T-helper 2 cell treated with Interferon-gamma antibody and Interleukin-4, amounts not matched to agents 5 μg/mL and 100 μg/mL, for 36 hours (primary cell): Measurements from ENCODE around the gene CHDH.

Experiments used
- DNase-seq: peaks from one replicate; pipeline ENCODE4 v3.0.0; 2021; ENCODE audit warnings: low spot score
- H3K27ac Mint-ChIP-seq: one replicate; pipeline ENCODE4 v1.8.0; 2021; ENCODE audit warnings: mild to moderate bottlenecking, mixed read lengths
- H3K27me3 Mint-ChIP-seq: one replicate; pipeline ENCODE4 v1.8.0; 2021; ENCODE audit warnings: low read depth, mixed read lengths
- H3K36me3 Mint-ChIP-seq: one replicate; pipeline ENCODE4 v1.8.0; 2021; ENCODE audit warnings: low read depth, mixed read lengths
- H3K4me1 Mint-ChIP-seq: one replicate; pipeline ENCODE4 v1.8.0; 2021; ENCODE audit warnings: low read depth, mixed read lengths
- H3K4me3 Mint-ChIP-seq: one replicate; pipeline ENCODE4 v1.8.0; 2022; ENCODE audit warnings: mild to moderate bottlenecking, moderate library complexity, mixed read lengths
- H3K9me3 Mint-ChIP-seq: one replicate; pipeline ENCODE4 v1.8.0; 2021; ENCODE audit warnings: mixed read lengths

Gene CHDH

DNA sequence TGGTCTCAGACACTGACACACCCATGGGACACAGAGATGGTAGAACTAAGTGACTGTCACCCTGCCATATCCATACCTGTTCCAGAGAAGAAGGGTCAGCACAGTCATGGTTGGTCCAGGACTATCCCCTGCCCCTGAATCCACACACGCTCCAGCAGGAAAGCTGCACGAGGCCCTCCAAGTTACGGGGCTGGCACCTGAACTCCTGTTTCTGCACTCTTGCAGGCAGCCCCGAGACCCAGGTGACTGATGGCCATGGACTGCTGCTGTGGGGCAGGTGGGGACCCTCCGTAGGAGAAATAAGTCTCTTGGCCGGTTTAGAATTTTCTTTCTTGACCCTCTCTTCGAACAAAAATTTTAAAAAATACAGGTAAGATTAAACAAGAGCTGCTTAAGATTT lies 30.6 kb downstream of the CHDH start:
- DNase-seq, result no peak
- H3K36me3 Mint-ChIP-seq, result peaks cover 9% of the 10 kb centered on the region
- H3K4me3 Mint-ChIP-seq, result no peak overlapping the region
- H3K4me1 Mint-ChIP-seq, result peaks cover 5% of the 10 kb centered on the region
- H3K27me3 Mint-ChIP-seq, result peaks cover 5% of the 10 kb centered on the region
- no peak overlapping the region for H3K27ac Mint-ChIP-seq
- H3K9me3 Mint-ChIP-seq, result no peaks in the 10 kb centered on the region

DNA sequence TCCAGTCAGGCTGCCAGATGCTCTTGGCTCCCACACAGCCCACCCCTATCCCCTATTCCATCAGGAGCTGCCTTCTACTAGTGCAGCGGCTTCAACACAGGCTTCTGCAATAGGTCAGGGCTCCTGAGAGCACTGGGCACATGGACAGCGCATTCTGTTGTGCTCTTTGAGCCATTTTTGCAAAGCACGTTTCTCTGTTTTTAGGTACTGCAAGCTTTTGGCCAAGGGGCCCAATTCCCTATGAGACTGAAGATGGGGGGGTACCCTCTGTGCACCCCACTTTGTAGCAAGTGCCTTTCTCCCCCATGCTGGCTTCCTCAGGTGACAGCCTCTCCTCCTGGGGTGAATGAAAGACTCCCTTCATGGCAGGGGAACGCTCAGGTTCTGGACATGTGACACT lies 31.2 kb downstream of the CHDH start:
- no peak overlapping the region for H3K27ac Mint-ChIP-seq
- no peaks in the 10 kb centered on the region for H3K9me3 Mint-ChIP-seq
- DNase-seq, result no peak
- H3K4me1 Mint-ChIP-seq, result peaks cover 5% of the 10 kb centered on the region
- no peak overlapping the region for H3K4me3 Mint-ChIP-seq
- peaks cover 5% of the 10 kb centered on the region for H3K27me3 Mint-ChIP-seq
- H3K36me3 Mint-ChIP-seq, result peaks cover 9% of the 10 kb centered on the region

DNA sequence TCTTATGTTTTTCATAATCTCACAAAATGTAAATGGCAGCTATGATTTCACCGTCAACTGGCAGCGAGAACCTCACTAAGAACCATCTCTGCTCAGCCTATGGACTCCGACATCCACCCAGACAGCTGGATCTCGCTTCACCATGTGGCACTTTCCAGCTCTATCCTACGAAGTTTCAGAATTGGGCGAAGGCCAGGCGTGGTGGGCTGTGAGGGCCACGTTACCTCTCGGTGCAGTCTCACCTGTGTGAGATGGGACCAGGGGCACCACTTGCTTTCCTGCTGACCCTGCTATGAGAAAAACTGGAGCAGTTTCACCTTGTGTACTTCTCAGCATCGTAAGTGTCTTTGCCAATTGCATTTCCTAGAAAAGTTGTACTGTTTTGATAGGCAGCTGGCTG lies 32.3 kb downstream of the CHDH start:
- Mint-ChIP-seq H3K4me1 (peaks cover 5% of the 10 kb centered on the region), H3K27me3 (peaks cover 5% of the 10 kb centered on the region), H3K4me3 (no peak overlapping the region), H3K9me3 (no peaks in the 10 kb centered on the region), H3K27ac (no peak overlapping the region), H3K36me3 (peaks cover 7% of the 10 kb centered on the region)
- no peak for DNase-seq

DNA sequence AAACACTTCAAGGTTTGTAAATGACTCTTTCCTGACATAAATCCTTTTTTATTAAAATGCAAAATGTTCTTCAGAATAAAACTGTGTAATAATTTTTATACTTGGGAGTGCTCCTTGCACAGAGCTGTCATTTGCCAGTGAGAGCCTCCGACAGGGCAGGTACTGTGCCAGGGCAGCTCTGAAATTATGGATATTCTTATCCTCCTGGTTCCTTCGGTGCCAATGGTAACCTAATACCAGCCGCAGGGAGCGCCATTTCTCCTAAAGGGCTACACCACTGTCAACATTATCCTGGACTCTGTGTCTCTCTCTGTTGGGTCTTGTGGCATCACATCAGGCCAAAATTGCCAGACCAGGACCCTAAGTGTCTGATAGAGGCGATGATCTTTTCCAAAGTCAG lies 33.0 kb downstream of the CHDH start:
- DNase-seq, result no peak
- Mint-ChIP-seq H3K9me3 (no peaks in the 10 kb centered on the region), H3K4me1 (peaks cover 5% of the 10 kb centered on the region), H3K36me3 (peaks cover 6% of the 10 kb centered on the region), H3K4me3 (no peak overlapping the region), H3K27me3 (peaks cover 5% of the 10 kb centered on the region), H3K27ac (no peak overlapping the region)

DNA sequence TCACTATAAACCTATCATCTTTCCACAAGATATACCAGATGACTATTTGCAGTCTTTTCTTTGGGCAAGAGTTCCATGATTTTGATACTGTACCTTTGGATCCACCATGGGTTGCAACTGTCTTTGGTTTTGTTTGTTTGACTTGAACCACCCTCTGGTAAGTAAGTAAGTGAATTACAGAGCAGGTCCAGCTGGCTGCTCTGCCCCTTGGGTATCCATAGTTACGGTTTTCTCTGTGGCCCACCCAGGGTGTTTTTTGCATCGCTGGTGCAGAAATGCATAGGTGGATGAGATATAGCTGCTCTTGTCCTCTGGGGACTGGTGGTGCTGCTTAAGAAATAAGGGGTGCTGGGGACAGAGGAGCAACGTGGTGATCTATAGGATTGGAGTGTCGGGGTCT lies 33.8 kb downstream of the CHDH start:
- no peak overlapping the region for H3K27ac Mint-ChIP-seq
- DNase-seq, result no peak
- no peaks in the 10 kb centered on the region for H3K9me3 Mint-ChIP-seq
- peaks cover 5% of the 10 kb centered on the region for H3K27me3 Mint-ChIP-seq
- no peak overlapping the region for H3K4me3 Mint-ChIP-seq
- peaks cover 1% of the 10 kb centered on the region for H3K4me1 Mint-ChIP-seq
- peaks cover 3% of the 10 kb centered on the region for H3K36me3 Mint-ChIP-seq

DNA sequence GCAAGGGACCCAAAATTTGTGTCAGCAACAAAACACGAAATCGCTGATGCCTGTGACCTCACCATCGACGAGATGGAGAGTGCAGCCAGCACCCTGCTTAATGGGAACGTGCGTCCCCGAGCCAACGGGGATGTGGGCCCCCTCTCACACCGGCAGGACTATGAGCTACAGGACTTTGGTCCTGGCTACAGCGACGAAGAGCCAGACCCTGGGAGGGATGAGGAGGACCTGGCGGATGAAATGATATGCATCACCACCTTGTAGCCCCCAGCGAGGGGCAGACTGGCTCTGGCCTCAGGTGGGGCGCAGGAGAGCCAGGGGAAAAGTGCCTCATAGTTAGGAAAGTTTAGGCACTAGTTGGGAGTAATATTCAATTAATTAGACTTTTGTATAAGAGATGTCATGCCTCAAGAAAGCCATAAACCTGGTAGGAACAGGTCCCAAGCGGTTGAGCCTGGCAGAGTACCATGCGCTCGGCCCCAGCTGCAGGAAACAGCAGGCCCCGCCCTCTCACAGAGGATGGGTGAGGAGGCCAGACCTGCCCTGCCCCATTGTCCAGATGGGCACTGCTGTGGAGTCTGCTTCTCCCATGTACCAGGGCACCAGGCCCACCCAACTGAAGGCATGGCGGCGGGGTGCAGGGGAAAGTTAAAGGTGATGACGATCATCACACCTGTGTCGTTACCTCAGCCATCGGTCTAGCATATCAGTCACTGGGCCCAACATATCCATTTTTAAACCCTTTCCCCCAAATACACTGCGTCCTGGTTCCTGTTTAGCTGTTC lies 34.9 kb downstream of the CHDH start:
- H3K36me3 Mint-ChIP-seq, result peaks cover 3% of the 10 kb centered on the region
- H3K4me1 Mint-ChIP-seq, result peaks cover 1% of the 10 kb centered on the region
- no peak overlapping the region for H3K27ac Mint-ChIP-seq

DNA sequence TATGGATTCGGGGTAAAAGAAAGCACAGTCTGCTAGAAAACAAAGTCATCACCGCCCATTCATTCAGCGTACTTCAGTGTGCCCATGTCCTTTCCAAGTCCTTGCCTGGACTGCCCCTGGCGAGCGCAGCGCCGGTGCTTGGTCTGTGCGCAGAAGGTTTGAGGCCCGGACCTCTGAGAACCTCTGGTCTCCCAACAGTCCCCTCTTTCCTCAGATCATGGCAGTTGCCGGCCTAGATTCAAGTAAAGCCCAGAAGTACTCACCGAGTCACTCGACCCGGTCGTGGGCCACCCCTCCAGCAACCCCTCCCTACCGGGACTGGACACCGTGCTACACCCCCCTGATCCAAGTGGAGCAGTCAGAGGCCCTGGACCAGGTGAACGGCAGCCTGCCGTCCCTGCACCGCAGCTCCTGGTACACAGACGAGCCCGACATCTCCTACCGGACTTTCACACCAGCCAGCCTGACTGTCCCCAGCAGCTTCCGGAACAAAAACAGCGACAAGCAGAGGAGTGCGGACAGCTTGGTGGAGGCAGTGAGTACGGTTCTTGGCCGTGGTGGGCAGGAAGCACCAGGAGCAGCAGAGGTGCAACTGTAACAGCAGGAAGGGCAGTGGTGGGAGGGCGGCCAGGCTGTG lies 36.3 kb downstream of the CHDH start:
- Mint-ChIP-seq H3K4me1 (no peaks in the 10 kb centered on the region), H3K27me3 (peaks cover 5% of the 10 kb centered on the region), H3K27ac (no peak overlapping the region), H3K4me3 (no peak overlapping the region), H3K9me3 (no peaks in the 10 kb centered on the region), H3K36me3 (no peaks in the 10 kb centered on the region)
- no peak for DNase-seq

More for the DNA sequence above, 34.9 kb downstream of the CHDH start:
- DNase-seq, result no peak
- Mint-ChIP-seq H3K27me3 (peaks cover 5% of the 10 kb centered on the region), H3K9me3 (no peaks in the 10 kb centered on the region), H3K4me3 (no peak overlapping the region)

DNA sequence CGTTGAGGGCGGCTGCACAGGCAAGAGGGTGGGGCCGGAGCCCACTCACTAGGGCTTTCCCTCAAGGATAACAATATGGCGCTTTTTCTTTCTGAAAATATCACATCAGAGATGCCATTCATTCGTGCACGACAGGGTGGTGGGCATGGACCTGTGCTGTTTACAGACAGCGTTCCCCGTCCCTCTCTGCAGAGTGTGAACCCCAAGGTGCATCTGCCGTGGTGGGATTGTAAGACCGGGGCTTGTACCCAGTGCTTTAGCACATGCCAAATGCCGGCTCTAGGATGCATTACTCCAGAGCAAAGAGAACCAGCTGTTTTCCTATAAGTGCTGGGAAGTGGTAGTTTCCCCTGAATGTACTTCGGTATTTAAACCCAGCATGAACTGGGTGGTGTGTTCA lies 37.0 kb downstream of the CHDH start:
- Mint-ChIP-seq H3K27me3 (peaks cover 3% of the 10 kb centered on the region), H3K27ac (no peak overlapping the region), H3K4me3 (no peak overlapping the region), H3K36me3 (no peaks in the 10 kb centered on the region), H3K4me1 (no peaks in the 10 kb centered on the region), H3K9me3 (no peaks in the 10 kb centered on the region)
- no peak for DNase-seq

DNA sequence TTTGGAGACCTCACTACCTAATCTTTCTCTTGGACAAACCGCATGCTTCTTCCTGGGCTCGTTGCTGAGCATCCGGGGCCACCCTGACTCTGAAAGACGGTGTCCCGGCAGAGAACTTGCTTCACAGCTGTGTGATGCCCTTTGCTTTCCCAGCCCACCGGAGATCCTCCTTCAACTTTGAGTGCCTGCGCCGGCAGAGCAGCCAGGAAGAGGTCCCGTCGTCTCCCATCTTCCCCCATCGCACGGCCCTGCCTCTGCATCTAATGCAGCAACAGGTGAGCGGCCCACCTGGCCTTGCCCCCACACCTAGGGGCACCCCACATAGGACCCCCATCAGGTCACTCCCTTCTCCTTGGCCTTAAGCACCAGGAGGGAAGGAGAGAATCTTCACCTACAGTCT lies 37.7 kb downstream of the CHDH start:
- DNase-seq, result no peak
- H3K9me3 Mint-ChIP-seq, result no peaks in the 10 kb centered on the region
- H3K27me3 Mint-ChIP-seq, result no peaks in the 10 kb centered on the region
- H3K27ac Mint-ChIP-seq, result no peak overlapping the region
- H3K4me1 Mint-ChIP-seq, result no peaks in the 10 kb centered on the region
- no peak overlapping the region for H3K4me3 Mint-ChIP-seq
- H3K36me3 Mint-ChIP-seq, result no peaks in the 10 kb centered on the region

DNA sequence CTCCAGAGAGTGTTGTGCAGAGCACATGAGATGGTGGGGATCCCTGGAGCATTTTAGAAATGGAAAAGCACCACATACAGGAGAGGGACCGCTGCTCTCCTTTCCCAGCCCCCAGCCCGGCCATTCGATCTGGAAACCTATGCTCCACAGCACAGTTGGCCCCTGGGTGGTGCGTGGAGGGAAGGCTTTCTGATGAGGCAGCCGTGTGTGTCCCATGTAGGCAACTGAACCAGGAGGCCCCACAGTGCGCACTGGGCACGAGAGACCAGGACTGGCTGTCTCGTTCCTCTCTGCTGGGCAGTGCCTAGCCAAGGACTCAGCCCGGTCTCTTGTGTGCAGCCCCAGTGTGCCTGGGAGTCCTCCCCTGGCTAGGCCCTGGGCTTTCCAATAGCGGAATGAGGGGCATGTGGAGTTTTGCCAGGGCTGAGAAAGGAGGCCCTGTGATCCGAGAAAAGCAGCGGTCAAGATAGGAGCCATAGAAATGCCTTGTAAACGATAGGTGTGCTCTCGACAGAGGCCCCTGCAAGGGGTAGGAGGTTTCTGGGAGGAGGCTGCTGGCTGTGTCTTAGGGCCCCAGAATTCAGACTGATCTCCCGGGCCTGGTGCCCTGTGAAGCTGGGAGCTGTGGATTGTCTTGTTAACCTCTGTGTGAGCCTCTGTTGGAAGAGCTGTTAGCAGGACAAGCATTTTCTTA lies 39.0 kb downstream of the CHDH start:
- no peaks in the 10 kb centered on the region for H3K4me1 Mint-ChIP-seq
- no peaks in the 10 kb centered on the region for H3K36me3 Mint-ChIP-seq
- H3K27ac Mint-ChIP-seq, result no peak overlapping the region
- DNase-seq, result no peak
- no peak overlapping the region for H3K4me3 Mint-ChIP-seq
- no peaks in the 10 kb centered on the region for H3K27me3 Mint-ChIP-seq
- no peaks in the 10 kb centered on the region for H3K9me3 Mint-ChIP-seq

DNA sequence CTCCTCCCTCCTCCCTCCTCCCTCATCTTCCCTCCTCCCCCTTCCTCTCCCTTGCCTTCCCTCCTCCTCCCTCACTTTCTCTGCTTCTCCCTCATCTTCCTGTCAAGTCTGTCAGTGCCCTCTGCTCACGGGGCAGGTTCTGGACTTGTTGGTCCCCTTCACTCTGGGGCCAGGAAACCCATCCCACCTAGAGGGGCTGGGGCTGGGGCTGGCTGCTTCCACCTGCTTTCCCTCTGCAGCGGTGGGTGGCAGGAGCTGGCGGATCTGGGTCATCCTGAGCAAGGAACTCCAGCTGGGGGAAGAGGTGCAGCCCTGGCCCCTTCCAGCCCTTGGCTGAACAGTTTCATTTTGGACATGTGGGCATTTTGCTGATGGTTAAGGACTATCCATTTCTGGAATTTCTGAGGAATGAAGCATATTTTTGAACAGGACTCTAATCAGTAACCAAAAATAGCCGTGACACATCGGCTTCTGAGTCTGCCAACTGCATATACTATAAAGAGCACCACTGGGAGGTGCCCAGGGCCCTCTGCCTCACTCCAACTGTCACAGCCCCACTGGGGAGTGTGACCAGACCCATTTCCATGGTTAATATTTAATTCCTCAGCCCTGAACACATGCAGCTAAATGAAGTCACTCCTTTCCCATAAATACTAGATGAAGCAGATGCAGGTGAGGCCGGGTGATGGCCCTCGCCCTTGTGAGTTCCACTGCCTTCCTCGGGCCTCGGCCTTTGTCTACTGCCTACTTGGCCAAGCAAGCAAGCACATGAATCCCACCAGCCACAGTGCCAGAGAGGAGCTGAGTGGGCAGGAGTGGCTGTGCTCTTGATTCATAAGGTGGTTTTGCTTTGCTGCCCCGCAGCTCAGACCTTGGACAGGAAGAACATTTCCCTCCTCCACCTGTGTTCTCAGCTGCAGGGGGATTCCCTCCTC lies 39.8 kb downstream of the CHDH start:
- Mint-ChIP-seq H3K36me3 (no peaks in the 10 kb centered on the region), H3K27me3 (no peaks in the 10 kb centered on the region), H3K4me1 (no peaks in the 10 kb centered on the region), H3K9me3 (no peaks in the 10 kb centered on the region), H3K4me3 (no peak overlapping the region), H3K27ac (no peak overlapping the region)
- no peak for DNase-seq

DNA sequence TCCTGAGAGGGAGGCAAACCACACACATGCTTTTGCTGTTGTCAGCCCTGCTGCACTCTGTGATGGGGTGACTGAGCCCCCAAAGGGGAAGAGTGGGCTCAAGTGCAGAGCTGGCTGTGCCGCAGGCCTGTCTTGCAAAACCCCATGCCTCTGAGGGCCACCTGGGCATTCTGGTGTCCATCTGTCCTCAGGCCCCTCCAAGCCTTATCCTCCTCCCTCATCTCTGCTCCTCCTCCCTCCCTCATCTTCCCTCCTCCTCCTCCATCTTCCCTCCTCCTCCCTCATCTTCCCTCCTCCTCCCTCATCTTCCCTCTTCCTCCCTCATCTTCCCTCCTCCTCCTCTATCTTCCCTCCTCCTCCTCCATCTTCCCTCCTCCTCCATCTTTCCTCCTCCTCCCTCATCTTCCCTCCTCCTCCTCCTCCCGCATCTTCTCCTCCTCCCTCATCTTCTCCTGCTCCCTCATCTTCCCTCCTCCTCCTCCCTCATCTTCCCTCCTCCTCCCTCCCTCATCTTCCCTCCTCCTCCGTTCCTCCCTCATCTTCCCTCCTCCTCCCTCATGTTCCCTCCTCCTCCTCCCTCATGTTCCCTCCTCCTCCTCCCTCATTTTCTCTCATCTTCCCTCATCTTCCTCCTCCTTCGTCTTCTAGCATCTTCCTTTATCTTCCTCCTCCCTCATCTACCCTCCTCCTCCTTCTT lies 40.6 kb downstream of the CHDH start:
- no peaks in the 10 kb centered on the region for H3K9me3 Mint-ChIP-seq
- H3K27me3 Mint-ChIP-seq, result no peaks in the 10 kb centered on the region
- DNase-seq, result no peak
- H3K36me3 Mint-ChIP-seq, result no peaks in the 10 kb centered on the region
- no peak overlapping the region for H3K27ac Mint-ChIP-seq
- H3K4me1 Mint-ChIP-seq, result no peaks in the 10 kb centered on the region
- H3K4me3 Mint-ChIP-seq, result no peak overlapping the region

DNA sequence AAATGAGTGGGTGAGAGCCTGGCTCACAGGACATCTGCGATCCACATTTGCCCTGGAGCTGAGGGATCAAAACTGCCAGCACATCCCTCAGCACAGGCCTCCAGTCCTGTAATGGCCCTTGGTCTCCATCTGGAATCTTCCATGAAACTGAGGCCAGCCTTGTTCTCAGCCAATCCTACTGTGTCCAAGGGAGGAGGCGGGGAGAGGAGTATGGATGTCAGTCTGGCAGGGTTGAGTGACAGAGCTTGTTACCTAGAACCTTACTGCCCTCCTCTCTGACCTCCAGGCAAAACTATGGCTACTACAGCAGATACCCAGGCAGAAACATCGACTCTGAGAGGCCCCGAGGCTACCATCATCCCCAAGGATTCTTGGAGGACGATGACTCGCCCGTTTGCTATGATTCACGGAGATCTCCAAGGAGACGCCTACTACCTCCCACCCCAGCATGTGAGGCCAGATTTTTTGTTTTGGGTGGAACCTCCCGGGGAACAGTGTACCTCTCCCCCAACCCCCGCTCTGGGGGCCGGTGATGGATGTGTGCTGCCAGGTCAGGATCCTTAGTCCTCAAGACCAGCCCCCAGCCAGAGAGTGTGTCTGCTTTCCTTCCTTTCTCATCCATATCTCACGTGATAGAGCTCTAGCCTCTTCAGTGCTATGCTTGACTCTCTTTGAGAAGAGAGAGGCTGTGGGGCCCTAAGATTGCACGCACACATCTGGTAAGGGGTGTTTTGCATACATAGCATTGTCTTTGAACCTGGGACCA lies 41.3 kb downstream of the CHDH start:
- Mint-ChIP-seq H3K4me3 (no peak overlapping the region), H3K4me1 (no peaks in the 10 kb centered on the region), H3K27ac (no peak overlapping the region), H3K27me3 (no peaks in the 10 kb centered on the region), H3K36me3 (no peaks in the 10 kb centered on the region), H3K9me3 (no peaks in the 10 kb centered on the region)
- no peak for DNase-seq
